ENCODE results near the gene FAM47E. TPM values are rescaled to one million over a fixed set of nuclear protein-coding genes. Genes with fewer than 3 reads are reported as not detected.

FAM47E gene
- total RNA-seq, 2 donors from 2014 or later, result 1.0 to 2.2 TPM

GRCh38 chr4:76271248-76271647, 19.7 kb downstream of the FAM47E start:
- Histone ChIP-seq H3K4me1 (no peaks in the 10 kb centered on the region), H3K4me3 (no peak overlapping the region), H3K36me3 (no peaks in the 10 kb centered on the region), H3K27me3 (no peaks in the 10 kb centered on the region), H3K9me3 (no peaks in the 10 kb centered on the region), H3K27ac (no peak overlapping the region)
- DNase-seq (ENCODE audit: low spot score), result no peak
- no peak for TF ChIP-seq CTCF (IDR thresholded peaks at IDR 0.05)

GRCh38 chr4:76272073-76272472, 20.6 kb downstream of the FAM47E start:
- TF ChIP-seq CTCF (IDR thresholded peaks at IDR 0.05), result no peak
- no peaks in the 10 kb centered on the region for H3K4me1 ChIP-seq
- no peak overlapping the region for H3K27ac ChIP-seq
- no peaks in the 10 kb centered on the region for H3K27me3 ChIP-seq
- DNase-seq (ENCODE audit: low spot score), result no peak
- no peaks in the 10 kb centered on the region for H3K9me3 ChIP-seq
- no peak overlapping the region for H3K4me3 ChIP-seq
- H3K36me3 ChIP-seq, result no peaks in the 10 kb centered on the region

GRCh38 chr4:76272582-76272981, 21.1 kb downstream of the FAM47E start:
- H3K4me3 ChIP-seq, result no peak overlapping the region
- DNase-seq (ENCODE audit: low spot score), result no peak
- H3K27me3 ChIP-seq, result no peaks in the 10 kb centered on the region
- TF ChIP-seq CTCF (IDR thresholded peaks at IDR 0.05), result no peak
- no peak overlapping the region for H3K27ac ChIP-seq
- no peaks in the 10 kb centered on the region for H3K4me1 ChIP-seq
- H3K9me3 ChIP-seq, result no peaks in the 10 kb centered on the region
- no peaks in the 10 kb centered on the region for H3K36me3 ChIP-seq

GRCh38 chr4:76272999-76273398, 21.5 kb downstream of the FAM47E start:
- Histone ChIP-seq H3K27ac (no peak overlapping the region), H3K4me1 (no peaks in the 10 kb centered on the region), H3K4me3 (no peak overlapping the region), H3K36me3 (no peaks in the 10 kb centered on the region), H3K27me3 (no peaks in the 10 kb centered on the region), H3K9me3 (no peaks in the 10 kb centered on the region)
- no peak for TF ChIP-seq CTCF (IDR thresholded peaks at IDR 0.05)
- DNase-seq (ENCODE audit: low spot score), result no peak

- DNase-seq (ENCODE audit: low spot score), result no peak
- no peaks in the 10 kb centered on the region for H3K36me3 ChIP-seq
- H3K4me3 ChIP-seq, result no peak overlapping the region
- H3K27me3 ChIP-seq, result no peaks in the 10 kb centered on the region
- H3K4me1 ChIP-seq, result peaks cover 0 to 6% of the 10 kb centered on the region in 2 donors
- H3K9me3 ChIP-seq, result no peaks in the 10 kb centered on the region
- no peak overlapping the region for H3K27ac ChIP-seq
- no peak for TF ChIP-seq CTCF (IDR thresholded peaks at IDR 0.05)
These were observed 24.1 kb downstream of the FAM47E start for GRCh38 chr4:76275486-76276124.

- TF ChIP-seq CTCF (IDR thresholded peaks at IDR 0.05), result no peak
- H3K27ac ChIP-seq, result no peak overlapping the region
- no peaks in the 10 kb centered on the region for H3K36me3 ChIP-seq
- no peaks in the 10 kb centered on the region for H3K27me3 ChIP-seq
- no peaks in the 10 kb centered on the region for H3K9me3 ChIP-seq
- DNase-seq (ENCODE audit: low spot score), result no peak
- H3K4me3 ChIP-seq, result no peak overlapping the region
- H3K4me1 ChIP-seq, result peaks cover 0 to 10% of the 10 kb centered on the region in 2 donors
These were observed 25.3 kb downstream of the FAM47E start for GRCh38 chr4:76276813-76277212.

Data from right atrium auricular region (tissue), 2 donors.